ENCODE data around the gene CTNND2. TPM values are rescaled to one million over a fixed set of nuclear protein-coding genes. Genes with fewer than 3 reads are reported as not detected.

The CTNND2 gene
- total and polyA plus RNA-seq, 4 donors, result 0.03 to 1.0 (median 0.27) TPM

- Histone ChIP-seq H3K4me1 (ENCODE audit: control insufficient read depth in 1 of 2, insufficient read depth in 2 of 2, low read length in 2 of 2) (no peaks in the 10 kb centered on the region), H3K36me3 (ENCODE audit: control insufficient read depth in 1 of 2, insufficient read depth in 2 of 2, low read length in 1 of 2) (no peaks in the 10 kb centered on the region), H3K27ac (ENCODE audit: low read depth in 1 of 2, low read length in 2 of 2) (no peak overlapping the region), H3K4me3 (ENCODE audit: low read length in 2 of 2) (no peak overlapping the region), H3K9me3 (ENCODE audit: control insufficient read depth, low read length) (no peaks in the 10 kb centered on the region), H3K27me3 (ENCODE audit: control insufficient read depth in 1 of 2, insufficient read depth in 2 of 2, low read length in 1 of 2) (no peaks in the 10 kb centered on the region)
- ATAC-seq (ENCODE audit: low FRiP score) (no peak), DNase-seq (no peak)
- 60 to 61% methylated on average over 2 of the region's 2 CpGs for WGBS, 2 donors
- intact Hi-C loops (cut with DNase I), result no loop called here
Measured at GRCh38 chr5:11459716-11460115, 444.5 kb downstream of the CTNND2 start.

DNA sequence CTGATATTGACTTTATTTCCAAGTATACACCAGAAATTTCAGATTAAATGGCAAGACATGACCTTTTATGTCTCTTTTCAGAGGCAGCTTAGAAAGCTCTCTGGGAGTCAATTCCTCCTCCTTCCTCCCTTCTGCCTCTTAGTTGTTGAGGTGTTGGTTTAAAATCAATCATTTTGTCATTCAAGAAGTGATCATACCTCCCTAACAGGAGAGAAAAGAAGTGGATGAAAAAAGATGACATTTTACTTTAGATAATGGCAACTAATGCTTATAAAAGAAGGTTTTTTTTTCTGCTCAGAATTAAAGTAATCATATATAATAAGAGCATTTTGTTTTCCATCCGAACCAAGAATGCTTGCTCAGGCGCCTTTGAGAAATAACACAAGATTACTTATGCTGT lies 448.7 kb downstream of the CTNND2 start:
- Histone ChIP-seq H3K4me3 (ENCODE audit: low read length in 2 of 2) (no peak overlapping the region), H3K9me3 (ENCODE audit: control insufficient read depth, low read length) (no peaks in the 10 kb centered on the region), H3K27me3 (ENCODE audit: control insufficient read depth in 1 of 2, insufficient read depth in 2 of 2, low read length in 1 of 2) (no peaks in the 10 kb centered on the region), H3K4me1 (ENCODE audit: control insufficient read depth in 1 of 2, insufficient read depth in 2 of 2, low read length in 2 of 2) (no peaks in the 10 kb centered on the region), H3K36me3 (ENCODE audit: control insufficient read depth in 1 of 2, insufficient read depth in 2 of 2, low read length in 1 of 2) (no peaks in the 10 kb centered on the region), H3K27ac (ENCODE audit: low read depth in 1 of 2, low read length in 2 of 2) (no peak overlapping the region)
- no peak for ATAC-seq (ENCODE audit: low FRiP score)
- intact Hi-C loops (cut with DNase I), result no loop called here
- DNase-seq, result no peak
- WGBS, 2 donors, result 80% methylated on average over 2 of the region's 2 CpGs

DNA sequence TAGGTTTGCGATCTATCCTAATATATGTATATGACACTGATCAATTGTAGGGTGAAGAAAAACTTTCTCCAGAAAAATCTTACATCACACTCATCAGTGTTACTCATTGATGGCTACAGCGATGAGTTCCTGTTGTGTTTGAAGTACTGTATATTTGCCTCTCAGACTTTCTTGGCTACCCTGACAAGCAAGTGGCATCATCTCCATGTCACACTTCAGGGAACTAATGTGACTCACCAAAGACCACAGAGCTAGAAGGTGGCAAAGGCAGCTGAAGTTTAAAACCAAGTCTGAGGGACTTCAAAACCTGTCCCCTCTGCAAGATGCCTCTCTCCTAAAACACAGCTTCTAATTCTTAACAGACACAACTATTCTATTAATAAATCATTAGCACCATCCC lies 451.4 kb downstream of the CTNND2 start:
- intact Hi-C loops (cut with DNase I), result no loop called here
- DNase-seq (no peak), ATAC-seq (ENCODE audit: low FRiP score) (no peak)
- no peak overlapping the region for H3K27ac ChIP-seq (ENCODE audit: low read depth in 1 of 2, low read length in 2 of 2)
- H3K4me3 ChIP-seq (ENCODE audit: low read length in 2 of 2), result no peak overlapping the region
- H3K4me1 ChIP-seq (ENCODE audit: control insufficient read depth in 1 of 2, insufficient read depth in 2 of 2, low read length in 2 of 2), result no peaks in the 10 kb centered on the region
- WGBS, 2 donors, result 92 to 94% methylated on average over 2 of the region's 2 CpGs
- no peaks in the 10 kb centered on the region for H3K9me3 ChIP-seq (ENCODE audit: control insufficient read depth, low read length)
- H3K27me3 ChIP-seq (ENCODE audit: control insufficient read depth in 1 of 2, insufficient read depth in 2 of 2, low read length in 1 of 2), result no peaks in the 10 kb centered on the region
- no peaks in the 10 kb centered on the region for H3K36me3 ChIP-seq (ENCODE audit: control insufficient read depth in 1 of 2, insufficient read depth in 2 of 2, low read length in 1 of 2)

- H3K4me1 ChIP-seq (ENCODE audit: control insufficient read depth in 1 of 2, insufficient read depth in 2 of 2, low read length in 2 of 2), result no peaks in the 10 kb centered on the region
- DNase-seq, result no peak
- 68 to 76% methylated on average over 4 of the region's 4 CpGs for WGBS, 2 donors
- intact Hi-C loops (cut with DNase I), result no loop called here
- H3K36me3 ChIP-seq (ENCODE audit: control insufficient read depth in 1 of 2, insufficient read depth in 2 of 2, low read length in 1 of 2), result no peaks in the 10 kb centered on the region
- H3K27me3 ChIP-seq (ENCODE audit: control insufficient read depth in 1 of 2, insufficient read depth in 2 of 2, low read length in 1 of 2), result no peaks in the 10 kb centered on the region
- H3K27ac ChIP-seq (ENCODE audit: low read depth in 1 of 2, low read length in 2 of 2), result no peak overlapping the region
- no peaks in the 10 kb centered on the region for H3K9me3 ChIP-seq (ENCODE audit: control insufficient read depth, low read length)
- no peak for ATAC-seq (ENCODE audit: low FRiP score)
- H3K4me3 ChIP-seq (ENCODE audit: low read length in 2 of 2), result no peak overlapping the region
Measured at GRCh38 chr5:11449966-11450365, 454.3 kb downstream of the CTNND2 start.

- Histone ChIP-seq H3K36me3 (ENCODE audit: control insufficient read depth in 1 of 2, insufficient read depth in 2 of 2, low read length in 1 of 2) (no peaks in the 10 kb centered on the region), H3K9me3 (ENCODE audit: control insufficient read depth, low read length) (no peaks in the 10 kb centered on the region), H3K4me1 (ENCODE audit: control insufficient read depth in 1 of 2, insufficient read depth in 2 of 2, low read length in 2 of 2) (no peaks in the 10 kb centered on the region), H3K27me3 (ENCODE audit: control insufficient read depth in 1 of 2, insufficient read depth in 2 of 2, low read length in 1 of 2) (no peaks in the 10 kb centered on the region), H3K4me3 (ENCODE audit: low read length in 2 of 2) (no peak overlapping the region), H3K27ac (ENCODE audit: low read depth in 1 of 2, low read length in 2 of 2) (no peak overlapping the region)
- WGBS, 2 donors, result 46 to 55% methylated on average over 4 of the region's 4 CpGs
- DNase-seq (no peak), ATAC-seq (ENCODE audit: low FRiP score) (no peak)
- intact Hi-C loops (cut with DNase I), result no loop called here
Measured at GRCh38 chr5:11449217-11449616, 455.0 kb downstream of the CTNND2 start.

DNA sequence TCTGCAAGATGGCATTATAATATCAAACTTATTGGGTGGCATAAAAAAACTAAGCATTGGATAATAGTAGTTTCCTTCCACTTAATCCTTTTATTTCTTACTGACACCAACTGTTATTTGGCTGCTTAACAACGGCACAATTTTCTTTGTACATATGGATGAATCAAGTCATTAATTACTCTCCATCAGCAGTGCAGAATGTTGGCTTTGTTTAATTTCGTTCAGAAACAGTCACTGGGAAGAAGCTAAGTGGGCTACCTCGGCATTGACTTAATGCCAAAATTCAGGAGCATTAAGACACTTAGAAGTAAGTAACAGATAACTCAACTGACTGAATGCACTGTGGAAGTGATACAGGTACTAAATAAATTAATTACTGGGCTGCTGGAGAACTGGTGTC lies 460.4 kb downstream of the CTNND2 start:
- DNase-seq, result no peak
- Histone ChIP-seq H3K4me3 (ENCODE audit: low read length in 2 of 2) (no peak overlapping the region), H3K36me3 (ENCODE audit: control insufficient read depth in 1 of 2, insufficient read depth in 2 of 2, low read length in 1 of 2) (no peaks in the 10 kb centered on the region), H3K27me3 (ENCODE audit: control insufficient read depth in 1 of 2, insufficient read depth in 2 of 2, low read length in 1 of 2) (no peaks in the 10 kb centered on the region), H3K4me1 (ENCODE audit: control insufficient read depth in 1 of 2, insufficient read depth in 2 of 2, low read length in 2 of 2) (no peaks in the 10 kb centered on the region), H3K27ac (ENCODE audit: low read depth in 1 of 2, low read length in 2 of 2) (no peak overlapping the region), H3K9me3 (ENCODE audit: control insufficient read depth, low read length) (no peaks in the 10 kb centered on the region)
- intact Hi-C loops (cut with DNase I), result no loop called here
- ATAC-seq (ENCODE audit: low FRiP score), result no peak
- 42 to 56% methylated on average over 3 of the region's 3 CpGs for WGBS, 2 donors

GRCh38 chr5:11432116-11432515 lies 472.1 kb downstream of the CTNND2 start:
- WGBS, 2 donors, result 28 to 41% methylated on average over 1 of the region's 1 CpG
- no peaks in the 10 kb centered on the region for H3K9me3 ChIP-seq (ENCODE audit: control insufficient read depth, low read length)
- intact Hi-C loops (cut with DNase I), result no loop called here
- H3K4me1 ChIP-seq (ENCODE audit: control insufficient read depth in 1 of 2, insufficient read depth in 2 of 2, low read length in 2 of 2), result no peaks in the 10 kb centered on the region
- no peak overlapping the region for H3K27ac ChIP-seq (ENCODE audit: low read depth in 1 of 2, low read length in 2 of 2)
- H3K36me3 ChIP-seq (ENCODE audit: control insufficient read depth in 1 of 2, insufficient read depth in 2 of 2, low read length in 1 of 2), result no peaks in the 10 kb centered on the region
- H3K27me3 ChIP-seq (ENCODE audit: control insufficient read depth in 1 of 2, insufficient read depth in 2 of 2, low read length in 1 of 2), result no peaks in the 10 kb centered on the region
- DNase-seq (no peak), ATAC-seq (ENCODE audit: low FRiP score) (no peak)
- H3K4me3 ChIP-seq (ENCODE audit: low read length in 2 of 2), result no peak overlapping the region

DNA sequence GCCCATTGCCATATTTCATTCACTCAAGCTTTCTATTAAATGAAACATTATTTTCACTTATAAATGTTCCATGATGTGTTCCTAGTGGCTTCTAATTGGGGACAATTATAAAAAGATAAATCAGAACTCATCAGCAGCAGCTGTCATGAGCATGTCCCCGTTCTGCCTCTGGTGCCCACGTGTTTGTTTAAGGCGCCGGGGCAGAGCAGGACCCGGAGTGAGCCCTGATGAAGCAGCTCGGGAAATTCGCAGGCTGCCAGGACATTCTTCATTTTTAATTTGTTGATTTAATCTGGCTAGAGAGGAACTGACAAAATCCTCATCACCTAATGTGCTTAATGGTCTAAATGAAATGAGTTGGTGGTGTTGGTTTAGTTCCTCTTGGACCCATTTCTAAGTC lies 475.0 kb downstream of the CTNND2 start:
- DNase-seq, result no peak
- H3K4me3 ChIP-seq (ENCODE audit: low read length in 2 of 2), result no peak overlapping the region
- no peak for ATAC-seq (ENCODE audit: low FRiP score)
- intact Hi-C loops (cut with DNase I), result no loop called here
- WGBS, 2 donors, result 20 to 37% methylated on average over 7 of the region's 7 CpGs
- H3K27me3 ChIP-seq (ENCODE audit: control insufficient read depth in 1 of 2, insufficient read depth in 2 of 2, low read length in 1 of 2), result no peaks in the 10 kb centered on the region
- no peaks in the 10 kb centered on the region for H3K4me1 ChIP-seq (ENCODE audit: control insufficient read depth in 1 of 2, insufficient read depth in 2 of 2, low read length in 2 of 2)
- H3K9me3 ChIP-seq (ENCODE audit: control insufficient read depth, low read length), result no peaks in the 10 kb centered on the region
- H3K36me3 ChIP-seq (ENCODE audit: control insufficient read depth in 1 of 2, insufficient read depth in 2 of 2, low read length in 1 of 2), result no peaks in the 10 kb centered on the region
- no peak overlapping the region for H3K27ac ChIP-seq (ENCODE audit: low read depth in 1 of 2, low read length in 2 of 2)

DNA sequence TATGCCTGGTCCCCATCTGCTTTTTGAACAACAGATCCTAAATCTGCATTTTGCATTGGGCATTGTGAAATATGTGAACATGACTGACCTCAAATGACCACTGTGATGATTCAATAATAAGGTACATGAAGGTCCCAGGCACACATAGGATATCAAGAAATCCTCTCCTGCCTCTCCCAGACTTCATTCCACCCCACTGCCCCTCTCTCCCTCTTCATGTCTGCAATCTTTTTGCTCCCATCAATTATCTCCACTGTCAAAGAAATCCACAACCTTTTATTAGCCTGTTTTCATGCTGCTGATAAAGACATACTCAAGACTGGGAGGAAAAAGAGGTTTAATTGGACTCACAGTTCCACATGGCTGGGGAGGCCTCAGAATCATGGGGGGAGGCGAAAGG lies 476.7 kb downstream of the CTNND2 start:
- intact Hi-C loops (cut with DNase I), result no loop called here
- Histone ChIP-seq H3K4me1 (ENCODE audit: control insufficient read depth in 1 of 2, insufficient read depth in 2 of 2, low read length in 2 of 2) (no peaks in the 10 kb centered on the region), H3K9me3 (ENCODE audit: control insufficient read depth, low read length) (no peaks in the 10 kb centered on the region), H3K36me3 (ENCODE audit: control insufficient read depth in 1 of 2, insufficient read depth in 2 of 2, low read length in 1 of 2) (no peaks in the 10 kb centered on the region), H3K27me3 (ENCODE audit: control insufficient read depth in 1 of 2, insufficient read depth in 2 of 2, low read length in 1 of 2) (no peaks in the 10 kb centered on the region), H3K4me3 (ENCODE audit: low read length in 2 of 2) (no peak overlapping the region), H3K27ac (ENCODE audit: low read depth in 1 of 2, low read length in 2 of 2) (no peak overlapping the region)
- no peak for ATAC-seq (ENCODE audit: low FRiP score)
- WGBS, 2 donors, result 63 to 86% methylated on average over 1 of the region's 1 CpG
- DNase-seq, result no peak
